ENCODE data around the gene DARS1.

Gene DARS1

GRCh38 chr2:135944625-135945024, 40.8 kb downstream of the DARS1 start:
- TF ChIP-seq CTCF (IDR thresholded peaks at IDR 0.05) (no peak), ZFX (IDR thresholded peaks at IDR 0.05; ENCODE audit: borderline replicate concordance) (no peak)
- H3K27ac ChIP-seq: no peak overlapping the region

GRCh38 chr2:135942936-135943688, 42.3 kb downstream of the DARS1 start:
- no peak for TF ChIP-seq ZFX (IDR thresholded peaks at IDR 0.05; ENCODE audit: borderline replicate concordance)

GRCh38 chr2:135936524-135936923, 48.9 kb downstream of the DARS1 start:
- TF ChIP-seq CTCF (IDR thresholded peaks at IDR 0.05): no peak
- TF ChIP-seq ZFX (IDR thresholded peaks at IDR 0.05; ENCODE audit: borderline replicate concordance): no peak
- H3K27ac ChIP-seq: no peak overlapping the region

More at GRCh38 chr2:135942936-135943688, 42.3 kb downstream of the DARS1 start:
- no peak overlapping the region for H3K27ac ChIP-seq

GRCh38 chr2:135935914-135936313, 49.5 kb downstream of the DARS1 start:
- H3K27ac ChIP-seq: no peak overlapping the region
- TF ChIP-seq ZFX (IDR thresholded peaks at IDR 0.05; ENCODE audit: borderline replicate concordance) (no peak), CTCF (IDR thresholded peaks at IDR 0.05) (no peak)

GRCh38 chr2:135931776-135932443, 53.5 kb downstream of the DARS1 start:
- H3K27ac ChIP-seq: no peak overlapping the region
- TF ChIP-seq ZFX (IDR thresholded peaks at IDR 0.05; ENCODE audit: borderline replicate concordance): no peak
- no peak for TF ChIP-seq CTCF (IDR thresholded peaks at IDR 0.05)

- peak overlapping the region; percentile 27; the same call in 1 of the 2 replicates for H3K27ac ChIP-seq
- TF ChIP-seq CTCF (IDR thresholded peaks at IDR 0.05): no peak
- TF ChIP-seq ZFX (IDR thresholded peaks at IDR 0.05; ENCODE audit: borderline replicate concordance): no peak
These were observed 58.8 kb downstream of the DARS1 start for GRCh38 chr2:135926605-135927004.

- no peak overlapping the region for H3K27ac ChIP-seq
- TF ChIP-seq CTCF (IDR thresholded peaks at IDR 0.05): no peak
These were observed 59.9 kb downstream of the DARS1 start for GRCh38 chr2:135925571-135925970.
